Smooth muscle cell of the brain vasculature (primary cell): ENCODE results near the gene COX6B2.
A peak's percentile ranks its signal among the peaks of the same experiment; 100 is the strongest.

Experiments used
- DNase-seq: peaks from one replicate; pipeline ENCODE4 v3.0.0-alpha.2; 2012; ENCODE audit warnings: low read depth, low spot score

The COX6B2 gene

GRCh38 chr19:55312621-55313512 lies 41.7 kb downstream of the COX6B2 start:
- no peak for DNase-seq

- DNase-seq, result no peak
These were observed 42.7 kb downstream of the COX6B2 start for GRCh38 chr19:55311797-55312196.

- no peak for DNase-seq
These were observed 43.1 kb downstream of the COX6B2 start for GRCh38 chr19:55311397-55311796.

- no peak for DNase-seq
These were observed 44.0 kb downstream of the COX6B2 start for GRCh38 chr19:55310498-55310897.

- no peak for DNase-seq
These were observed 45.1 kb downstream of the COX6B2 start for GRCh38 chr19:55309448-55309847.

GRCh38 chr19:55308281-55308680 lies 46.2 kb downstream of the COX6B2 start:
- DNase-seq, result no peak

- no peak for DNase-seq
These were observed 47.8 kb downstream of the COX6B2 start for GRCh38 chr19:55306712-55307111.

GRCh38 chr19:55305983-55306562 lies 48.4 kb downstream of the COX6B2 start:
- no peak for DNase-seq

- no peak for DNase-seq
These were observed 49.0 kb downstream of the COX6B2 start for GRCh38 chr19:55305491-55305890.

- no peak for DNase-seq
These were observed 49.5 kb downstream of the COX6B2 start for GRCh38 chr19:55304980-55305379.

- DNase-seq, result no peak
These were observed 50.1 kb downstream of the COX6B2 start for GRCh38 chr19:55304279-55304978.

- DNase-seq, result no peak
These were observed 51.0 kb downstream of the COX6B2 start for GRCh38 chr19:55303477-55303876.

GRCh38 chr19:55302318-55302703 lies 52.2 kb downstream of the COX6B2 start:
- DNase-seq, result no peak

GRCh38 chr19:55301459-55302317 lies 52.8 kb downstream of the COX6B2 start:
- peak; percentile 51 for DNase-seq

- DNase-seq, result no peak
These were observed 53.5 kb downstream of the COX6B2 start for GRCh38 chr19:55300886-55301458.

GRCh38 chr19:55299991-55300390 lies 54.5 kb downstream of the COX6B2 start:
- DNase-seq, result no peak
